ENCODE results near the gene SPPL3.

SPPL3 gene

DNA sequence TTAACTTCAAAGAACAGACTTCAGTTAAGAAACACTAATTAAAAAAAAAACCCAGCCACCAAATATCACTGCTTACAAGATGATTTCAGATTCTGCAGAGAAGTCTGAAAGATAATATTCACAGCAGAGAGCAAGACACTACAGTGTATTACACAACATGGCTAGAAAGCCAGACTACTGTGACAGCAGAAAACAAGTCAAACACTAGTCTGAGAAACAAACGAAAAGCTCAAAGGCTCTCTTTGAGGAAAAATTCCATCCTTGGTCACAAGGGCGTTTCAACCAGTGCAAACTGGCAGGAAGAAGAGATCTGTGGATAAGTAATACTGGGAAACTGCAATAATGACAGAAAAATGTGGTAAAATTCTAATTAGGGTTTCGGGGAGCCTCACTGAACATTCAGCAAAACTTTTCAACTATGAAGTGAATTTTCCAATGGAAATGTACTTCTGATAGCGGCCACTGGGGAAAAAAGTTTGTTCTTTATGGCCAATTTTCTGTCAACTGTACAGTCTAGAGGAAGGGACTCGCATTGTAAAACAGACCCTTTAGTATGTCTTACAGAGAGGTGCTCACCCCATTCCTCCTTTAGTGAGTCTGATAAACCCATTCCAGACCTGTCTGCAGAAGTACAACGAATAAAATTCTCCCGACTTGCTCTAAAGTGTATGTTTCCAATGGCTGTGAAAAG is 128.2 kb downstream of the SPPL3 start:
- no peak for DNase-seq (ENCODE audit: low read depth)

DNA sequence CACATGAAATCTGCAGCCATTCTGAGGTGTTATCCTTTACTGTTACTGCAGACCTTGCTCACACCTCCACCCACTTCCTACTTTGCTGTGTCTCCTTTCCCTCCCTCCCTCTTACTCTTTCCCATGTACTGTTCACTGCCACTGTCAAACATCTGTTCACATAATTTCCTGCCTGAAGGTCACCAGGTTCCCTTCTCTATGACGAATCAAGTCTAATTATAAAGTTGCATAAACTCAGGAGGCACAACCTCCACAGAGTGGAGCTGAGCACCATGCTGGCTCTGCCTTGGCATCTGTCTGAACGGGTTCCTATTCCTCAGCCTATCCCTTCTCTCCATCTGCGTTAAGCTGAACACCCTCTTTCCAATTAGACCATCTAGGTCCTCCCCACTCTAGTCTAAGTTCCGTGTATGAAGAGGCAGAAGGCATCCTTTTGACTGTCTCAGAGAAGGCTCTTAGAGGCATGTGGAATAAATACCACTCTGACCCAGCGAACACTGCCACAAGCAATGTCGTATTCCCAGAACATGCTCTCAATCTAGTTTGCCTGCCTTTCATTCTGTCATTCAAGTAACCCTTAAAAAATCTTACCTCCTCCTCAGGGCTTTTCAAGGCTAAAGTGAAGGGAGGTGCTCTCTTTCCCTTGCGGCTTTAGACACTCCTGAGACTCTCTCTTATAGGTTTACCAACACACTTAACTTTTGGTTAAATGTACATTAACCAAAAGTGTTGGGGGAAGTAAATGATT is 129.8 kb downstream of the SPPL3 start:
- DNase-seq (ENCODE audit: low read depth): no peak

DNA sequence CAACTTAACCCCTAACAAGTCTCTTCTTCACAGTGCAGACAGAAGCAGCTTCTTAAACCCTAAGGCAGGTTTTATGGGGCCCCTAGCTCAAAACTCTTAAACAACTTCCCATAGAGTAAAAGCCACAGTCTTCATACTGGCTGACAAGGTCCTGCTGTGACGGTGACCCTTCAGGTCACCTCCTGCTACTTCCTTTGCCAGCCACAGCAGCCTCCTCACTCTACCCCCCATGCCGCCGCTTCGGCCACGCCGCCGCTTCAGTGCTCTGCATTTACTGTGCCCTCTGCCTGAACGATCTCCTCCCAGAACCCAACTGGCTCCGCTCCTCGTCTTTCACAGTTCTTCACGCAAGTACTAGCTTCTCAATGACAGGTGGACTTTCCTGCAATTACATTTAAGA is 133.1 kb downstream of the SPPL3 start:
- no peak for DNase-seq (ENCODE audit: low read depth)

GRCh38 chr12:120767071-120768024 is 136.8 kb downstream of the SPPL3 start:
- no peak for DNase-seq (ENCODE audit: low read depth)

DNA sequence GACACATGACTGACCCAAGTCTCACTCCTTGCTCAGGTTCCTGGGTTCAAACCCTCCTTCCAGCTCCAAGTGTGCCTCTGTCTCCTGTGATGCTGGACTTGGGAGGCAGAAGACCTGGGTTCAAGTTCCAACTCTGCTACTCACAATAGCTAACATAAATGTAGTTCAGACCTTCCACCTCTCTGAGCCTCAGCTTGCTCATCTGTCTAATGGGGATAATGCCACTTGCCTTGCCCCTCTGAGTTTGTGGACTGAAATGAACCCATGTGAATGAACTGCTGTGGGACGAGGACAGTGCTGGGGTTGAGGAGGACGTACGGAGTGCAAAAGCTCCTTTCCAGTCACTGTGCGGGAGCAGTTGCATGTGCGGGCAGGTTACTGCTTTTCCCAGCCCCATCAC is 137.6 kb downstream of the SPPL3 start:
- DNase-seq (ENCODE audit: low read depth): no peak

- DNase-seq (ENCODE audit: low read depth): no peak
Measured at GRCh38 chr12:120764816-120765215, 139.3 kb downstream of the SPPL3 start.

DNA sequence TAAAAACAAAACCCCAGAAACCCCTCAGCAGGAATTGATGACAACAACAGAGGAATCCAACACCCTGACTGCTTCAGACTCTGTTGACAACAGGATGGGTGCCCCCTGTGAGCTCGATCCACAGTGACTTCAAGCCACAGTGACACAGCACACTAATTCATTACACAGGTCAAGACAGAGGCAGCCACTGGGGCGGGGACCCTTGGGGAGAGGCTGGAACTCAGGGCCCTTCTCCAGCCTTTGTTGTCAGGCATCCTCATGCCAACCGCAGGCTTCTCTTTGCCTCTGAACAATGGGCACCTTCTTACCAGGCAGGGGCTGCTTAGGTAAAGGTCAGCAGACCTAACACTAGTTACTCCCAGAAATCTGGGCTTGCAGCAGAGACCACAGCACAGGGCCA is 140.9 kb downstream of the SPPL3 start:
- DNase-seq (ENCODE audit: low read depth): no peak

- no peak for DNase-seq (ENCODE audit: low read depth)
Measured at GRCh38 chr12:120762086-120762485, 142.1 kb downstream of the SPPL3 start.

DNA sequence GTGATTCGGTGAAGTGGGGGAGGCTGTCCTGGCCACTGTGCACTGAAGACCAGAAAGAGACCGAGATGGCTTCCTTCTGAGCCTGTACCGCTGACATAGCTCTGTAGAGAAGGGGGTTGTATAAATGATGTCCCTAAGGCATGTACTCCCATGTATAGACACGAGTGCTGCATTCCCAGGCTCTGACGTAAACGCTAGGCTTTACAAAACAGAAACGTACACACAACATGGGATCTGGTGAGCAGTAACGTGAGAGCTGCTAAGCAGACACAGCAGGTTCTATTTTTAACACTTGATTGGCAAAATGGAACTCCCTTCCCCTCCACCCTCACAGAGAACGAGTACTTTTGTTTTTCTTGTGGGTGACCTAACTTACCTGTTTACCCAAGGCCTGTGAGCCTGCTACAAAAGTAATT is 142.6 kb downstream of the SPPL3 start:
- no peak for DNase-seq (ENCODE audit: low read depth)

DNA sequence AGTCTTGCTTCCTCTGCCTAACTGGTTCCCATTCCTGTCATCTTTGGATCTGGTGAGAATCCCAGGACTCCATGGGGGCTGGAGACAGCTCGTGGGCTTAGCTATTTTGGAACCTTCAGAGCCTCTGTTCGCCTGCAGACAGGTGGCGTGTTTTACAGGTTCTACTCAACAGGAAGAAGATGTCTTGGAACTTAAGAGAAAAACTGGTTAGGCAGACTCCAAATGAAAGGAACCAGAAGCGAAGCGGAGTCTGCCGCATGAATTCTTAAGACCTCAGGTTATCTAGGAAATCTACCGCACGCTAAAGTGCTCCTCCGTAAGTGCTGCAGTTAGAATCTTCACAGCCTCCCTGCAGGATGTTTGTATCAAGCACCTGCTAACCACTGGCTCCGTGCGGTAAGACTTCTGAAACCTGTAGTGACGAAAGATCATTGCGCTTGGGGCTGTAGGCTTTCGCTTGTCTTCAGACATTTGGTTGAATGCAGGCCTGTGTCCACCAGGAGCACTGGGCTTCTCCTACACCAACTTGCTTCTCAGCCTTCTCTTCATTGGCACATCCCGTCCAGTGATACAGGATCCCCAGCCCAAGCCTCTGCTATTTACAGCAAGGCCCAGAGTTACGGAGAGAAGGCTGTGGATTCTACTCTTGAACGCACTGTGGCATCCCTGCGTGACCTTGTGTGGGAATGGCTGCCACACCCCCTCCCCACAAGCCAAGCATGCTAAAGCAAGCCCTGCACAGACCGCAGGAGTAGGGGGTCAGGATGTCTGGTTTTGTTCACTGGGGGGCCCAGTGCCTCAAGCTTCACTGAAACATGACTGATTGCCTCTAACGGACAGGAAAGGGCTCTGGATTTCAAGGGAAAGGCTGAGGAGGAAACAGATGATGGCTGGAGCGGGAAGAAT is 143.6 kb downstream of the SPPL3 start:
- DNase-seq (ENCODE audit: low read depth): no peak

DNA sequence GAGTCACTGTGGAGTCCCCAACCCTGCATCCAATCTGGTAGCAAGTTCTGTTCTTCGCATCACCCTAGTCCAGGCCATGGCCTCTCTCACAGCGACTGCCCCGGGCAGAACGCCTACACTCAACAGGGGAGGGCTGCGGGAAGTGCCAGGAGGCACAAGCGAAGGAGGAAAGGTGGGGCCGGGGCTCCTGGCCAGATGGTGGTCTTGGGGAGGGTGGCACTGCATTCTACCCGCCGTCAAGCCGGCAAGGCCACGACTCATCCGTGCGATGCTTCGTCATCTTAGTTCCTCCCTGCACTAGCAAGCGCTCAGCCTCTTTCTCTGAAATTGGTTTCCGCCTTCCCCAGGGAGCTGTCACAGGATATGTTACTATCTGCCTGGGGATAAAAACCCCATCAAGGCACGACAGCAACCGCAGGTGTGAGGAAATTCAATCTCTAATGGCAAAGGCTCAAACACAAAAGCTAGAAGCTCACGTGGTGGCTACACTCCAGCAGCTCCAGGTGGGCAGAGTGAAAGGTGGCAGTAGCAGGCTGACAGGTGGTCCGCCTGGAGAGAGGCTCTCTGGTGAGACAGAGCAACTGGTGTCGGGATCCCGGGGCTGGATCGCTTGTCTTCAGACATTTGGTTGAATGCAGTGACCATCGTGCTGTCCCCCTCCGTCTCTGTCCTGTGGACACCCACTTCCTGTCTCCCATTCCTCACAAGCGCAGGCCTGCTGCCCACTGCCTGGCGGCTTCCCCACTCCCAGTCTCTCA is 144.4 kb downstream of the SPPL3 start:
- DNase-seq (ENCODE audit: low read depth): no peak

- no peak for DNase-seq (ENCODE audit: low read depth)
Measured at GRCh38 chr12:120758798-120759590, 145.2 kb downstream of the SPPL3 start.

DNA sequence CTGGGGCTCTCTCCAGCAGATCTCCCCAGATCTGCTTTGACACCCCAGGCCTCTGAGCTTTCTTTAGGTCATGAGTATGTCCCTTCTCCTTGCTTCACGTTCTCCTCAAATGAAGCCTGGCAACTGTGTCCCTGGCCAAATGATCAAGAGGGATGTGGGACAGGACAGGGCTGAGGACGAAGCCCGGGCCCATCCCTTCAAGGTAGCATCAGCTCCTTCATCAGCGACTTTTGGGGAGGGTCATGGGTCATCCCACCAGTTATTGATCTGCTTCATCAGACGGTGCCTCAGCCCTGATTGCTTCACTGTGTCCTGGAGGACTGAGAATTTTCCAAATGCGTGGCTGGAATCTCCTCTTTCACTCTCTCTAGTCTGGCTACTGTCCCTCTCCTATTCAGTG is 146.2 kb downstream of the SPPL3 start:
- DNase-seq (ENCODE audit: low read depth): no peak

GRCh38 chr12:120757226-120757742 is 146.9 kb downstream of the SPPL3 start:
- DNase-seq (ENCODE audit: low read depth): no peak

DNA sequence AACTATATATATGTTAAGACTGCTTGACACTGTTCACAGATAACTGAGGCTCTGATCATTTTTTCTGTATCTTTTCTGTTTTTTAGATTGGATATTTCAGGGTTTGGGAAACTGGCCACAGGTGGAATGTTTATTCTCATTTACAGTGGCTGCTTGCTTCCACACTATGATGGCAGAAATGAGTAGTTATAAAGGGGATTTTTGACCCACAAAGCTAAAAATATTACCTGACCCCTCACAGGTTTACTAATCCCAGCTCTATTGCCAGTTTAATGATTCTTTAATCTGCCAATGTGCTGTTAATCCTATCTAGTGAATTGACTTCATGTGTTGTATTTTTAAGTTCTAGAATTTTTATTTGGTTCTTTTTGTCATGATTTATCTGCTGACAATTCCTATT is 148.9 kb downstream of the SPPL3 start:
- no peak for DNase-seq (ENCODE audit: low read depth)

GRCh38 chr12:120754792-120755191 is 149.4 kb downstream of the SPPL3 start:
- no peak for DNase-seq (ENCODE audit: low read depth)

GRCh38 chr12:120751389-120751788 is 152.8 kb downstream of the SPPL3 start:
- DNase-seq (ENCODE audit: low read depth): no peak

DNA sequence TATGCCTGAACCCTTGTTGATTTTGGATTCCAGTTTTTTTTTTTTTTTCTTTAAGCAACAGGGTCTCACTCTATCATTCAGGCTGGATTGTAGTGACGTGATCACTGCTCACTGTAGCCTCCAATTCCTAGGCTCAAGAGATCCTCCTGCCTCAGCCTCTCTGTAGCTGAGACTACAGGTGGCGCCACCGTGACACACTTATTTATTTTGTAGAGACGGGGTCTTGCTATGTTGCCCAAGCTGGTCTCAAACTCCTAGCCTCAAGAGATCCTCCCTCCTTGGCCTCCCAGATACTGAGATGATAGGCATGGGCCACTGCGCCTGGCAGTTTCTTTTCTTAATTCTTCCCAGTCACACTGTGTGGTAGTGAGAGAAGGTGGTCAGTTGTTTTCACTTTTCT is 153.4 kb downstream of the SPPL3 start:
- no peak for DNase-seq (ENCODE audit: low read depth)

DNA sequence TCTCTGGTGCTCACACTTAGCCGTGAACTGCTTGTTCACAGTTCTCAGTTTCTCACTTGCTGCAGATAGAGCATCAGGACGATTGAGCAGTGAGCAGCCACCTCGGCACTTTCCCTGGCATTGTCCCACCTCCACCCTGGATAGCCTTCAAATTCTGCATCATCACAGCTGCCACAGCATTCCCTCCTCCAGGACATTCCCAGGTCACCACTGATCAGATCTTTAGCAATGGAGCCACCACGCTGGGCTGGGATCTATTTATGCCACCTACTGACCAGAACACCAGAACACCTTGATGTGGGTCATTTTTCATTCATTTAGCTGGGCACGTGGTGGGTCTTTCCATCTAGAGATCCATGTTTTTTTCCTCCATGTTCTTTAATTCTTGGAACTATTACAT is 154.9 kb downstream of the SPPL3 start:
- no peak for DNase-seq (ENCODE audit: low read depth)

GRCh38 chr12:120748242-120748641 is 155.9 kb downstream of the SPPL3 start:
- no peak for DNase-seq (ENCODE audit: low read depth)
